GM18873 (cell line): ENCODE measurements around the gene CIAO1.
"Not testable (repeated sequence)": the region's sequence is repeated elsewhere in the genome, so short reads cannot be mapped to it uniquely, and the experiment has no call there.

ENCODE experiments used
- ATAC-seq: cut with Tn5 transposase; IDR thresholded peaks from one replicate; pipeline ENCODE4 v1.9.1; 2021; ENCODE audit warnings: mild to moderate bottlenecking, moderate library complexity, moderate number of reproducible peaks; ENCODE audit not compliant: unreplicated experiment, low FRiP score

CIAO1 gene

DNA sequence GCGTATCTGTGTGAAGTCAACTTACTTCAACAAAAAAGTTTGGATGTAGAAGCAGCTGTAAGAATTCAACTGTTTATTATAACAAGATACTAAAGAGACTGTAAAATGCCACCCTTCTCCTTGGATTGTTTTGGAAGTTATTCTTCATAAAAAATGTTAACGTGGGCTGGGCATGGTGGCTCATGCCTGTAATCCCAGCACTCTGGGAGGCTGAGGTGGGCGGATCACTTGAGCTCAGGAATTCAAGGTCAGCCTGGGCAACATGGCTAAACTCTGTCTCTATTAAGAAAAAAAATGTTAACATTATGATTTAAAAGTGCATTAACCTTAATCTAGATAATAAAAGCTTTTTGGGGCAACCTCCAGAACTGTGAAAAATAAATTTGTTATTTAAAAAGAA, 7.7 kb downstream of the CIAO1 start:
- no peak for ATAC-seq

DNA sequence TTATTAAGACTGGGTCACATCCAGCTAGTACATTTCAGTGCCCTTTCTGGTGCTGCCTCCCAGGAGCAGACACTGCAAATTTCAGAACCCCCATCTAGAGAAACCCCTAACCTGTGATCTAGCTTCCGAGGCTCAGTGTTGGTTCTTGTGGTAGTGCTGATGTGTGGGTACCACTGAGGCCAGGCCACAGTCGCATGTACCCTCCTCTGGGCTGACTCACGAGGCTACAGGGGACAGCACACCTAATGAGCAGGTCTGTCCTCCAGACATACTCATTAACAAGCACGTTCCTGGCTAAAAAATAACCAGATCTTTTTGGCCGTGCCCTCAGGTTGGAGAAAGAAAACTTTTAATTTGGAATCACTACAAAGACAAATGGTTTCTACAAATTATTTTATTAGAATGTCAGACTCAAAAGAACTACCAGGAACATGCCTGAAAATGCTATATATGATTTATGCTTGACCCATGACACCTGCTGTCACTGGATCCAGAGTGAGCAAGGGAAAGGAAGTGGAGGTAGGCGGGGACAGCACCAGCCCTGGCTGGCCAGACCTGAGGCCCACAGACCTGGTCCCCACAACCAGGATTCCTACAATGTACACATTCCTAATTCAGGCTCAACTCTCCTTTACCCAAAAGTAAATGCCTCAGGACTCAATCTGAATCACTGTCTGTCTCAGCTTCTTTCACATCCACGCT, 8.5 kb downstream of the CIAO1 start:
- no peak for ATAC-seq

DNA sequence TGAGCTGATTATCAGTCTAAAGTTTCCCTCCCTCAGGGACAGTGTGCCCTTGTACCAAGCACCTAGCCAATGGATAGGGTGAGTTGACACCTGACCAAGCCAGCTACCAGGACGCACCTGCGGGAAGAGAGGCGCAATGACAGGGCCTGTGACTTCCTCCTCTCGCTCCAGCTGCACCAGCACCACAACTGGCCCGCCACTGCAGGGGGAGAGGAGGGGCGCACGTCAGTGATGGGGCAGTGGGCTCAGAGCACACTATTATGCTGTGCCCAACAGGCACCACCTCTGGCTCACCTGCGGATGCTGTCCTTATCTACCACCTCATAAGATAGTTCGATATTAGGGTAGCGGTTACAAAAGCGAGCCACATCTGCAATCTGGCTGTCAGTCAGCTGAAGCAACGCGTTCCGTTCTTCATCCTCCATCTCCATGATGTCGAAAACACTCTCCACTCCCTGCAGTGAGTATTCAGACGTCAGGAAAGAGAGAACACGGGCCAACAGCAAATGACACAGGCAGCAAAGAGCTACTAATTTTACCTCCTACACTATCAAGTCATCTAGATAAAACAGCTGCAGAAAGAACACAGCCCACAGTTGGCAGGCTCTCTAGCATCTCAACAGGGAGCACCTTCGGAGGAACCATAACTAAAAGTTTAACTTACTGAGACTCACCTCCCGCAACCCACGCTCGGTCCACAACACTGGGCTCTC, 10.9 kb downstream of the CIAO1 start:
- ATAC-seq: no peak

DNA sequence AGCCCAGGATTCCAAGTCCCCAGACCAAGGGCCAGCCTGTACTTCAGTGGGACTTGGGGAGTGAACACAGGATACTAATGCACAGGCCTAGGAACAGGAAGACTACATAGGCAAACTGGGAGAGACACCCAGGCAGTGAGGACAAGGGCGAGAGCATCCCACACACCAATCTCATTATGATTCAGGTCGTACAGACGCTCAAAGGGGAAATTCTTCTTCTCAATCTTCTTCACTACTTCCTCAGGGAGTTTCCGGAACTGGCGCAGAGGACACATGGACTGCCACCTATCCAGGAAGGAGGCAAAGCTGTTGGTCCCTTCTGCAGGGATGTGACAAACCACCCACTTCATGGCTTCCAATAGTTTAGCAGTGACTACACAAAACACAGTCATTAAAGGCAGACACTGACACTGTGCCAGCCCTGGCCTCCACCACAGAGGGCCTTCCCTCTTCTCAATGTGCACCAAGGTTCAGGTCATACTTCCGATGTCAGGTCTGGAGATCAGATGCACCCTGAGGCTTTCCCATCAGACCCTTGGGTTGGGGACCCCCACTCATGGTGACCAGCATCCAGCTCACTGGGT, 21.3 kb downstream of the CIAO1 start:
- no peak for ATAC-seq

DNA sequence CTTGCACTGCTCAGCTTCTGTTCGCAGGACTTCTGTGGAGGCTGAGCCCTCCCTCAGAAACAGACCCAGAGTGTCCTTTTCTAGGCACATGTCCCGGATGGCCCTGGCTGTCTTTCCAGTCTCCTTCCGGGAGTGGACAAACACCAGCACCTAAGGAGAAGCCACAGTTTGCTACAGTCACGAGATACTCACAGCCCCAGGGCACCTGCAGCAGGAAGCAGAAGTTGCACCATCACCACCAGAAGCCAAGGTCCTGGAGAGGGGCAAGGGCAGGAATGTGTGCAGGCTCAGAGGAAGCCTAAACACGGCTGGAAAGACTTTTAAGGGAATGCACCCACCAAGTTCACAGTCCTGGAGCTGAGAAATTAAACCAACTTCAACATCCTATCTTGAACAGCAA, 25.7 kb downstream of the CIAO1 start:
- ATAC-seq: no peak

DNA sequence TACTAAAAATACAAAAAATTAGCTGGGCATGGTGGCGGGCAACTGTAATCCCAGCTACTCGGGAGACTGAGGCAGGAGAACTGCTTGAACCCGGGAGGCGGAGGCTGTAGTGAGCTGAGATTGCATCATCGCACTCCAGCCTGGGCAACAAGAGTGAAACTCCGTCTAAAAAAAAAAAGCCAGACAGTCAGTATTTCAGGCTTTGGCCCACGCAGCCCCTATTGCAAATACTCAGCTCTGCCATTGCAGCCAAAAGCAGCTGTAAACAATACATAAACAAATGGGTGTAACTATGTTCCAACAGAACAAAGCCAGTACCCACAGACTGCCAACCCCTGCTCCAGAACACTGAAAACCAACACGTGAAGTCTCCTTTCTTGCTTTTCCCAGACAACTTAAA, 28.2 kb downstream of the CIAO1 start:
- not testable (repeated sequence) for ATAC-seq

DNA sequence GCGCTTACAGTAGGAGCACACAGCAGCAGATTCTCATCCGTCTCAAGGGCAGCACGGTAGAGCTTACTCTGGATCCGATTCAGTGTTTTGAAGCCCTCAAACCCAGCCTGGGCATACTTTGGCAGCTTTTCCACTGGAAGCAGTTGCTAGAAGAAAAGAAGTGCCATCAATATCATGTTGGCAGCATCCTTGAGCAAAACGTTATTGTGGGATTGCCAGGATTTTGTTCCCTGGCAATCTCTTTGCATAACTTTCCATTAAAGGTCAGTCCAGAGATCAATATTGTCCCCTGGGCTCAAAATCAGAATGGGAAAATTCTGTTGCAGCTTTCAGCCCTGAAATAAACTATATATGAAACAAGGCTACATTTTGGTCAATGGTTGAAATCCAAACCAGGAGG, 30.9 kb downstream of the CIAO1 start:
- ATAC-seq: no peak

DNA sequence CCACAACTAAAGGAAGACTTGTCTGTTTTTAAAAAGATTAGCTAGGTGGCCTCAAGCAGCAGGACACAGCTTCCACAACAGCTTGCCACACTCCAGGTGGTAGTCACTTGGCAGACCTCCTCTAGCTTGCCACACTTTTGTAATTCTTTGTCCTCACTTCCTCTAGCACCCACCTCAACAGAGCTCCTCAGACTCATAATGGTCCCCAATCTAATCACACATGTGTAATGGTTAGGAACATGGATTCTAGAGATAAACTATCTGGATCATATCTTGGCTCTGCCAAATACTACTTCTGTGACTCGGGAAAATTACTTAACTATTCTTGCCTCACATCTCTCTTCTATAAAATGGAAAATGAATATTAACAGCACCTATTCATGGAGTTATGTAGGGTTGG, 35.8 kb downstream of the CIAO1 start:
- no peak for ATAC-seq

DNA sequence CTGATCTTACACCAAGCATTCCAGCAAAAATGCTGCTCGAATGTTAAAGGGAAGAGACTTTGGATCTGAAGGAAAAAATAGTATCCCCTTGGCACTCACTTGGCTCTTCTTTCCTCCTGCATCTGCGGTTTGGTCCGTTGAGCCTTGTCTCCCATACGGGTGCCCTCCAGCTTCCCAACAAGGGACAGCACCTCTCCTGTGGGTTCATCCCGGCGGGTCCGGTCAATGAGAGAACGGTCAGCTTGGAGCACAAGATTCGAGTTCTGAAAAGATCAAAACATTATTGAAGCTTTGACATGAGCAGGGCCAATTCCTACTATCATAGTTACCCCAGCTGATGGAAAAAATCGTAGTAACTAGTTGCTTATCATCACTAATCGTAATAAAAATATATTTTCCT, 38.6 kb downstream of the CIAO1 start:
- no peak for ATAC-seq

DNA sequence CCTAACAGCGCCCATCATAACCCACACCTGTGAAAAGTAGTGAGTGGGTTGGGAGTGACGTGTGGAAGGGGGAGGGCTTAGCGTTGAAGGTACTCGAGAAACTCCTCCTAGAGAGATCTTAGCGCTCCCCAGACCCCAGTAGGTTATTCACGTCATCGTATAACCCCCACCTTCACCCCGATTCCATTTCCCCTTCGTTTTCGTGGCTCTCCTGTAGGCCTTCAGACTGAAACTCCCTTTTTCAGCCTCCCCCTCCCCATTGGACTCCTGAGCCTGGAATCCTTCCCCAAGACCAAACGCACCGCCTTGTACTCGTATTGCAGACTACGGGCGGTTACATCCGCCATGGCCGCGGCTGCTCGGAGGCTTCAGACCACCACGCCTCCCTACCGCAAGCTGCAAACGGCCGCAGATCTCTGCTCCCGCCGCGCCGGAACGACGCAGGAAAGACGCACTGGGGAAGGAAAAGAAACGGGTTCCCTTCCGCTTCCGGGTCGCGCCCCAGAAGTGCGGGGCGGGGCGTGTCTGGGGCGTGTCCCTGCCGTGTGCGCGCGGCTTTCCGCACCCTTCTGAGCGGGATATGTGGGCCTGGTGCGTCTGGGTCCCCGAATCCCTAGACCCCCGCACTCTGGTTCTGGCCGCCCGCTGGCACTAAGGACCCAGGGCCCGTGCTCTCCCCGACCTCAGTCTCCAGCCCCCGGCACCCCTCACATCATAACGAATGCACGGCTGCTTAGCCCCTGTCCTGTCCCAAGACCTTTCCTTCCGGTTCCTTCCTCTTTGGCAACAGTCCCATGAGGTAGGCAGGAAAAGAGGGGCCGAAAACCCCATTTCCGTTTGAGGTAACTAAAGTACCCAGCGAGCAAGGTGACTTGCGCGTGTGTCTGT, 39.3 kb downstream of the CIAO1 start, which contains the start of gene SNRNP200:
SNRNP200 (minus strand) TSS at position 456 of the 888 bp plus-strand sequence; CDS start at position 347, 109 bp downstream.
- ATAC-seq: peak; percentile 70

DNA sequence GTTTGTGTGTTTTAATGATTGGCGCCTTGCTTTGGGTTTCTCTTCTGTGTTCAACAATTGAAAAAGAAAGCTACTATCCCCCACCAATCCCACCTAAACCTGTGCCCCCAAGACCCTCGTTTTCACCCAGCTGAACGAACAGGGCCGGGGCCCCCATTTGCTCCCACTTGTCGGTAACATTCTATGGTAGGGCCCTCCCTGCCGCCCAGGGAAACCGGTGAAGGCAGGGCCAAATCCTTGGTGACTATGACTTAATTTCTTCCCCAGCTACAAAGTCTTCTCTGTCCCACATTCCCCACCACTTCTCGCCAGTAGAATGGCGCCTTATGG, 39.9 kb downstream of the CIAO1 start:
- no peak for ATAC-seq

DNA sequence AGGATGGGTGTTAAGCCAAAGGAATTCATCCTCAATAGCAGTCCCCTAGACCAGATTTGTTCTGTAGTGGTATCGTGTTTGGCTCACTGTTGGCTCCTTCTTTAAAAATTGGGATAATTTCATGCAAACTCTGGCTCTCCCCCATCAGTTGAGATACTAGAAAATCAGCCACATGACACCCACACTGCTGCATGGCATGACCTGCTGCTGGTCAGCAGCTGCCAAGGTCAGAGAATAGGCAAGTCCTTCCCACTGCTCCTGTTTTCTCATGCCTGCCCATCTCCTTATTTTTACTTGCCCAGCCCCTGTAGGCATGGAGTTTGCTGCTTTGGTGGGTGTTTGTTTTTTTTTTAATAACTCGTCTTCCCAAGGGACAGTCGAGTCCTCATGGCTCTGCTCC, 40.3 kb downstream of the CIAO1 start:
- ATAC-seq: no peak

DNA sequence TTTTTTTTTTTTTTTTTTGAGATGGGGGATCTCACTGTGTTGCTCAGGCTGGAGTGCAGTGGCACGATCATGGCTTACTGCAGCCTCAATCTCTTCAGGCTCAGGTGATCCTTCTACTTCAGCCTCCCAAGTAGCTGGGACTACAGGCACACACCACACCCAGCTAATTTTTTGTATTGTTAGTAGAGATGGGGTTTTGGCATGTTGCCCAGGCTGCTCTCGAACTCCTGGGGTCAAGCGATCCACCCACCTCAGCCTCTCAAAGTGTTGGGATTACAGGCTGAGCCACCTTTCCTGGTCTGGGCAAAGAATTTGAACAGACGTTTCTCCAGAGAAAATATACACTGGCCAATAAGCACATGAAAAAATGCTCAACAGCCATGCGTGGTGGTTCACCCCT, 42.2 kb downstream of the CIAO1 start:
- ATAC-seq: no peak

DNA sequence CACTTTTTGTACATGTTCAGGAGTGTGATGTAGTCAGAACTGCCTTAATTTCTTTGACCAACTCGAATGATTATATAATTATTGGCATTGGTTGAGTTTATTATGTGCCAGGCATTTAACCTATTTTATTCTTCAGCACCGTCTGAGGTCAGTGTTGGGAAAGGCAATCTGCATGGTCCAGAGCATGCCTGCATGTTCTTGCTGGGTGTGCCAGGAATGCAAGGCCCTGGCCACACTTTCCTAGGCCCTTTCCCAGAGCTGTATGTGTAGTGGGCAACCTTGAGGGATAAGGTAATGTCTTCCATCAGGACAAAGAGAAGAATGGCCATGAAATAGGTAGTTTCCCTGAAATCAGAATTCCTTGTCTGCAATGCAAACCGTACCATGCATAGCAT, 49.0 kb downstream of the CIAO1 start:
- ATAC-seq: no peak

DNA sequence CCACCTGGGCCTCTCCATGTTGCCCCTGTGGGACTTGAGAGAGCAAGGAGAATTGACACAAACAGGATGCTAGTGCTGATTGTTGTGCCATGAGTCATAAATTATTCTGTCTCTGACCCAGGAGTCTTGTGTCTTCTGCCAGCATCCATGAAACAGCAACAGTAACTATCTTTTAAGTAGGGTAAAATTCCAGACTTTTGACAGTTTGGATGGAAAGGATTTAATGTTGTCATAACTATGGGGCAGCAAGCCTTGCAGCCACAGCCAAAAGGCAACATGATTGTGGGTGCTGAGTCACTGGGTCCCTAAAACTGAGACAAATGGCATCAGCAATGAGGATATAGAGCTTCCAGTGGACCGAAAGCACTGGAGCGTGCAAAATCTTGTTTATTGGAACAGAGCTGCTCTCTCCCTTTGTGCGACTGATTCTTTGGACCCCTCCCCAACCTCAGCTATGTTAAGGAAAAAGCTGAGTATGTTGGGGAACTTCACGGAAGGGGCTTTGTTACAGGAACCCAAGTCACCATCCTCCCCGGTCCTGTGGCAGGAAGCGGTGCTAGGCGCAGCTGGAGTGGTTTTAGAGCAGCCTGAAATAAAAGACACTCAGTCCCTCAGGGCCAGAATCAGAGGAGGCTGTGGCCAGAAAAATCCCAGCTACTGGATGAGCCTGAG, 49.5 kb downstream of the CIAO1 start:
- ATAC-seq: no peak

DNA sequence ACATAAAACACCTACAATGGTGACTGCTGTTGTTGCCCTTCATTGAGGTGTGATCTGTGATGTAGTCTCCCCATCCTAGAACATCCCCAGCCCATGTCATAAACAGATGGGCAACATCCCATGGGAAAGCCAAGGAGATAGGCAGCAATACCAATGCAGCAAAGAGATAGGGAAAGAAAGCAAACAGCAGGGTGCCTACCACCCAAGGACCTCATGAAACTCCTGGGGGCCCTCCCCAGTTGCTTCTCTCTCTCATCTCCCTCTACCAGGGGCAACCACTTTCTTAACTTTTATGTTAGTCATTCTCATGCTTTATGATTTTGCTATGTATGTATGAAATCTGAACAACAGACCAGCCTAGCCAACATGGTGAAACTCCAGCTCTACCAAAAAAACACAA, 51.0 kb downstream of the CIAO1 start:
- ATAC-seq: no peak

DNA sequence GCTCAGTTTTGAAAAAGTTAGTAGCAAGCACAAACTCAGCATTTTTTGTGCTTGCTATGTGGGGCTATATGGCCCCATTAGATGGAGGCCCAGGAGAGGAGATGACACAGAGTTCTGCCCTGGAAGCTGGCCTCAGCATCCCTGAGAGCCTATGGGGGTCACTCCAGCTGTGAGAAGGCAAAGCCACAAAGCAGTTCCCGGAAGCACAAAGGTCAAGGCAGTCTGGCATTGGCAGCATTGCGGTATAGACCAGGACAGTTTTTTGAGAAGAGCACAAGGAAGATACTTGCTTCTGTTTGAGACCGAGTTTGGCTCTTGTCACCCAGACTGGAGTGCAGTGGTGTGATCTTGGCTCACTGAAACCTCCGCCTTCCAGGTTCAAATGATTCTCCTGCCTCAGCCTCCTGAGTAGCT, 51.6 kb downstream of the CIAO1 start:
- no peak for ATAC-seq

DNA sequence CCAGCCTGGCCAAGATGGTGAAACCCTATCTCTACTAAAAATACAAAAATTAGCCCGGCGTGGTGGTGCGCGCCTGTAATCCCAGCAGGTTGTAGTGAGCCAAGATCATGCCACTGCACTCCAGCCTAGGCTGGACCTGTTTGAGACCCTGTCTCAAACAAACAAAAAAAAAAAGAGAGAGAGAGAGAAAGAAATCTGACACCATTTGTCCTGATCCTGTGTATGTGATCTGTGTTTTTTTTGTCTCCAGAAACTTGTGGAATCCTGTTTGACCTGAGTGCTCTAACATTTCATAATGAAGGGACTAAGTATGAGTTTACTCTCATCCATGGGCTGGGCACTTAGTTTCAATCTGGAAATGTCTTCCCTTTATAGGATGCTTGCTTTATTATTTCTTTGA, 52.7 kb downstream of the CIAO1 start:
- ATAC-seq: no peak

DNA sequence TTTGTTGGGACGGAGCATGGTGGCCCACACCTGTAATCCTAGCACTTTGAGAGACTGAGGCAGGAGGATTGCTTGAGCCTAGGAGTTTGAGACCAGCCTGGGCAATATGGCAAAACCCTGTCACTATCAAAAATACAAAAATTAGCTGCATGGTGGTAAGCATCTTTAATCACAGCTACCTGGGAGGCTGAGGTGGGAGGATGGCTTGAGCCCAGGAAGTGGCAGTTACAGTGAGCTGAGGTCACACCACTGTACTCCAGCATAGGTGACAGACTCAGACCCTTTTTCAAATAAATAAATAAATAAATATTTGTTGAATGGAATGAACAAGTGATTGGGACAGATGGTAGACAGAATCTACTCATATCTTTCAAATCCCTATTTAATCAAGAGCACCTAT, 53.4 kb downstream of the CIAO1 start:
- ATAC-seq: no peak

DNA sequence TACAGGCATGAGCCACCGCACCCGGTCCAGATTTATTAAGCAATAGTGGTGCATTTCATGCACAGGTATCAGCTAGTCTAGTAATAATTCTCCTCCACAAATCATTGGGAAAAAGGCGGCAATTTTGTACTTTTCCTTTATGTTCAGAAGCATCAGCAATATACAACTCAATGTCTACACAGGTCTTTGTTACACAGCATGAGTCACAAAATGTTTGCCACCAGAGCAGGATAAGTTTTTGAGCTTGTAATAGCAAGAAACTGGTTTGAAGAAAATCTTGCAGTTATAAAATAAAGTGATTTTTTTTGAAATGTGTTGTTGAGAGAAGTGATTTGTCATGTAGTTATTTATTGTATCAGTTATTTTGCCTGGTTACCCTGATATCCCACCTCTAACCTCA, 54.3 kb downstream of the CIAO1 start:
- no peak for ATAC-seq
